HG02763 (cell line): ENCODE measurements around the gene NDUFB7.
"Not testable (repeated sequence)": the region's sequence is repeated elsewhere in the genome, so short reads cannot be mapped to it uniquely, and the experiment has no call there.

Experiments
- ATAC-seq: cut with Tn5 transposase; IDR thresholded peaks from one replicate; pipeline ENCODE4 v1.9.1; 2021; ENCODE audit warnings: mild to moderate bottlenecking, moderate library complexity; ENCODE audit not compliant: unreplicated experiment

The NDUFB7 gene

GRCh38 chr19:14553939-14554243, 18.0 kb downstream of the NDUFB7 start:
- ATAC-seq: no peak

GRCh38 chr19:14553042-14553938, 18.6 kb downstream of the NDUFB7 start:
- no peak for ATAC-seq

GRCh38 chr19:14552006-14552360, 19.9 kb downstream of the NDUFB7 start:
- ATAC-seq: not testable (repeated sequence)

- ATAC-seq: not testable (repeated sequence)
Measured at GRCh38 chr19:14551134-14552005, 20.5 kb downstream of the NDUFB7 start.

GRCh38 chr19:14550201-14550754, 21.6 kb downstream of the NDUFB7 start:
- ATAC-seq: no peak

- ATAC-seq: no peak
Measured at GRCh38 chr19:14545716-14546082, 26.2 kb downstream of the NDUFB7 start.

GRCh38 chr19:14544977-14545715, 26.7 kb downstream of the NDUFB7 start:
- ATAC-seq: no peak

GRCh38 chr19:14544047-14544446, 27.8 kb downstream of the NDUFB7 start:
- no peak for ATAC-seq

GRCh38 chr19:14542711-14543328, 29.0 kb downstream of the NDUFB7 start:
- ATAC-seq: no peak

- not testable (repeated sequence) for ATAC-seq
Measured at GRCh38 chr19:14541979-14542378, 29.9 kb downstream of the NDUFB7 start.

- no peak for ATAC-seq
Measured at GRCh38 chr19:14540741-14541525, 30.9 kb downstream of the NDUFB7 start.

GRCh38 chr19:14536926-14537692, 34.8 kb downstream of the NDUFB7 start:
- ATAC-seq: no peak

- no peak for ATAC-seq
Measured at GRCh38 chr19:14533450-14533849, 38.4 kb downstream of the NDUFB7 start.

- no peak for ATAC-seq
Measured at GRCh38 chr19:14530506-14530905, 41.4 kb downstream of the NDUFB7 start.

GRCh38 chr19:14530005-14530348, 41.9 kb downstream of the NDUFB7 start:
- no peak for ATAC-seq

- peak; percentile 96 for ATAC-seq
Measured at GRCh38 chr19:14529254-14530004, 42.4 kb downstream of the NDUFB7 start, which contains the start of gene TECR. TECR (plus strand) TSS chr19:14529594; CDS start chr19:14529697, 103 bp downstream.

GRCh38 chr19:14528419-14529253, 43.2 kb downstream of the NDUFB7 start:
- ATAC-seq: no peak
